Heart left ventricle (tissue), 16 donors: ENCODE results near the gene RAB26. TPM values are rescaled to one million over a fixed set of nuclear protein-coding genes. Genes with fewer than 3 reads are reported as not detected.
"Not testable (repeated sequence)": the region's sequence is repeated elsewhere in the genome, so short reads cannot be mapped to it uniquely, and the experiment has no call there.

Experiments
- ATAC-seq, 4 donors: fragments of 200-7000 bp; cut with Tn5 transposase; one replicate each; pipeline ENCODE4 v1.9.1; 2020 to 2022; ENCODE audit warnings: moderate library complexity in 4 of 4, mild to moderate bottlenecking in 3 of 4, moderate number of reproducible peaks in 1 of 4
- DNase-seq, 5 donors: peaks; one replicate each; pipeline ENCODE4 v3.0.0-alpha.2; 2020
- H3K27ac ChIP-seq, 12 donors: fragments of 200-600 bp; sonication (generic) in 4 of 12; one replicate each; pipeline versions ENCODE4 v1.5.0 to v1.8.0; 2016 to 2022; ENCODE audit warnings: mild to moderate bottlenecking in 2 of 12
- H3K27me3 ChIP-seq, 9 donors: fragments of 200-600 bp; sonication (generic) in 2 of 9; one replicate each; pipeline versions ENCODE4 v1.5.1 to v1.8.0; 2016 to 2022; ENCODE audit warnings: mild to moderate bottlenecking in 3 of 9
- H3K36me3 ChIP-seq, 9 donors: fragments of 200-600 bp; sonication (generic) in 2 of 9; one replicate each; pipeline versions ENCODE4 v1.5.0 to v1.8.0; 2018 to 2022; ENCODE audit warnings: mild to moderate bottlenecking in 2 of 9
- H3K4me1 ChIP-seq, 12 donors: fragments of 200-600 bp; sonication (generic) in 4 of 12; one replicate each; pipeline versions ENCODE4 v1.5.0 to v1.8.0; 2016 to 2022; ENCODE audit warnings: mild to moderate bottlenecking in 3 of 12
- H3K4me3 ChIP-seq, 12 donors: fragments of 200-600 bp; sonication (generic) in 4 of 12; one replicate each; pipeline versions ENCODE4 v1.5.0 to v1.8.0; 2017 to 2022; ENCODE audit warnings: mild to moderate bottlenecking in 9 of 12, moderate library complexity in 4 of 12
- H3K9me3 ChIP-seq, 12 donors: fragments of 200-600 bp; sonication (generic) in 4 of 12; one replicate each; pipeline versions ENCODE4 v1.5.0 to v1.8.0; 2016 to 2022; ENCODE audit warnings: mild to moderate bottlenecking in 1 of 12
- CTCF ChIP-seq, 12 donors: fragments of 200-600 bp; sonication (generic) in 4 of 12; IDR thresholded peaks; one replicate each; pipeline versions ENCODE4 v1.5.0 to v1.8.0; 2018 to 2022; ENCODE audit warnings: antibody characterized with exemption in 12 of 12, mild to moderate bottlenecking in 5 of 12
- POLR2A ChIP-seq, 2 donors: fragments of 450-650 bp; IDR thresholded peaks; one replicate each; pipeline ENCODE4 v1.6.1; 2017; ENCODE audit warnings: antibody characterized with exemption in 2 of 2, mild to moderate bottlenecking in 2 of 2, moderate library complexity in 2 of 2
- WGBS, 4 donors: extraction: QIAGEN DNeasy Blood & Tissue Kit in 2 of 4; methylation state at CpG; one replicate each; pipeline versions ENCODE4 v1.1.5 to v1.1.7; 2013 to 2018; 5-methylcytosine and 5-hydroxymethylcytosine counted together
- intact Hi-C, 10 donors: fragments of 100-400 bp; cut with DNase I; formaldehyde crosslinking; loops; one replicate each; pipeline versions ENCODE4 v1.11.1 to v1.14.2; 2022
- polyA plus RNA-seq, 2 donors: library from polyadenylated mRNA; stranded (reverse); fragments of 200-250 nt; gene quantifications; one replicate each; pipeline ENCODE4 v1.2.3, GENCODE V29; 2013
- total RNA-seq, 9 donors: library from RNA; depleted of rRNA in 2 of 9; stranded (reverse); fragments of >200 nt in 2 of 9; fragmentation: NEBNext Ultra II Directional in 3 of 9; extraction: Animal tissue kit (Norgen Biotek cat#: 25700) in 3 of 9; gene quantifications; one replicate each; pipeline versions ENCODE4 v1.1.0 to v1.2.4, GENCODE V29; 2016 to 2023
- donor health status: ischemic (EF 13 %, LVEDD 7.1; RV severe dilation, severe dysfunction).
- donor health status: healthy with polysubstance abuse.
- donor health status: DM: no; HTN: yes; CAD: no.
- donor health status: DM: no; HTN: no; CAD: no.
- donor health status: ischemic (EF 25% LVEDD 6.9; RV normal size, moderate dysfunction).
- donor health status: ischemic (EF 25% LVEDD 5.7; RV mildly dilated, moderate dysfunction).
- donor health status: healthy.
- donor health status: DM: yes; HTN: yes; CAD: no.
- donor health status: ischemic (EF 35%, LVEDD 5.7; RV mildly dilated, moderate dysfunction).
- donor health status: nonischemic (EF 11% LVEDD 7.7; RV severe dilation, severe dysfunction).
- donor health status: DM: yes; HTN: yes; CAD: no.
- donor health status: PGD.
- donor health status: ischemic (EF 29% LVEDD 5.4; RV normal size, mild dysfunction).
- donor health status: nonischemic (EF 23%, LVEDD 6.1; RV moderate dilation, normal function).

Gene RAB26
- total and polyA plus RNA-seq, 11 donors, result 0.28 to 5.0 (median 0.75) TPM

- H3K27me3 ChIP-seq, H3K9me3 ChIP-seq, H3K36me3 ChIP-seq, intact Hi-C loops: not testable (repeated sequence)
- H3K4me3 ChIP-seq, result peak overlapping the region; percentile 18 to 59 (median 46)
- TF ChIP-seq POLR2A (IDR thresholded peaks at IDR 0.05), result peak in 1 of 2 donors; percentile 66
- DNase-seq (peak; percentile 82 to 88 (median 86)), ATAC-seq (peak; percentile 40 to 76 (median 61))
- peak overlapping the region; percentile 90 to 100 (median 98) for H3K27ac ChIP-seq
- peaks cover 12 to 84% (median 66%) of the 10 kb centered on the region in 12 donors for H3K4me1 ChIP-seq
- whole genome bisulfite sequencing, 4 donors, result 1 to 6% (median 2%) methylated on average over 19 to 37 of the region's 37 CpGs
Measured at GRCh38 chr16:2124694-2125444, 23.6 kb upstream of the RAB26 start.

GRCh38 chr16:2125609-2126008 lies 22.8 kb upstream of the RAB26 start:
- WGBS, 4 donors, result 36 to 52% (median 39%) methylated on average over 6 to 11 of the region's 11 CpGs

GRCh38 chr16:2126161-2126743 lies 22.2 kb upstream of the RAB26 start:
- WGBS, 4 donors, result 20 to 50% (median 41%) methylated on average over 17 to 21 of the region's 21 CpGs
- ATAC-seq (peak; percentile 22 to 55 (median 40)), DNase-seq (peak in 4 of 5 donors; percentile 56 to 84 (median 69))
- intact Hi-C loops, H3K9me3 ChIP-seq, H3K36me3 ChIP-seq, H3K27me3 ChIP-seq: not testable (repeated sequence)
- Histone ChIP-seq H3K27ac (peak overlapping the region; percentile 78 to 100 (median 98)), H3K4me3 (peak overlapping the region in 5 of 12 donors; percentile 3 to 59 (median 13)), H3K4me1 (peaks cover 12 to 85% (median 62%) of the 10 kb centered on the region in 12 donors)
- peak in 1 of 12 donors; percentile 15 for TF ChIP-seq CTCF (IDR thresholded peaks at IDR 0.05)

More at GRCh38 chr16:2125609-2126008, 22.8 kb upstream of the RAB26 start:
- ATAC-seq, H3K27me3 ChIP-seq, H3K9me3 ChIP-seq, intact Hi-C loops, DNase-seq, H3K36me3 ChIP-seq: not testable (repeated sequence)
- Histone ChIP-seq H3K4me3 (peak overlapping the region in 10 of 12 donors; percentile 8 to 59 (median 46)), H3K4me1 (peaks cover 12 to 88% (median 65%) of the 10 kb centered on the region in 12 donors), H3K27ac (peak overlapping the region; percentile 90 to 100 (median 98))

- H3K9me3 ChIP-seq, H3K27me3 ChIP-seq, intact Hi-C loops, H3K36me3 ChIP-seq: not testable (repeated sequence)
- Histone ChIP-seq H3K4me1 (peaks cover 12 to 77% (median 54%) of the 10 kb centered on the region in 12 donors), H3K4me3 (peak overlapping the region in 1 of 12 donors; percentile 59), H3K27ac (peak overlapping the region; percentile 78 to 100 (median 98))
- 72 to 79% (median 76%) methylated on average over 28 to 31 of the region's 31 CpGs for WGBS, 4 donors
- ATAC-seq (peak in 2 of 4 donors; percentile 0), DNase-seq (peak in 1 of 5 donors; percentile 59)
Measured at GRCh38 chr16:2126928-2127556, 21.4 kb upstream of the RAB26 start.

- H3K36me3 ChIP-seq, H3K4me3 ChIP-seq, H3K27me3 ChIP-seq, H3K9me3 ChIP-seq, intact Hi-C loops: not testable (repeated sequence)
- 13 to 40% (median 30%) methylated on average over 3 of the region's 3 CpGs for WGBS, 4 donors
- peak in 2 of 4 donors; percentile 4 to 10 for ATAC-seq
- peak in 2 of 5 donors; percentile 52 to 70 for DNase-seq
- Histone ChIP-seq H3K4me1 (peaks cover 6 to 70% (median 47%) of the 10 kb centered on the region in 12 donors), H3K27ac (peak overlapping the region; percentile 78 to 100 (median 98))
Measured at GRCh38 chr16:2127630-2128280, 20.7 kb upstream of the RAB26 start.

GRCh38 chr16:2129251-2129650 lies 19.2 kb upstream of the RAB26 start:
- Histone ChIP-seq H3K4me1 (peaks cover 6 to 63% (median 40%) of the 10 kb centered on the region in 12 donors), H3K27ac (peak overlapping the region in 1 of 12 donors; percentile 82)
- H3K36me3 ChIP-seq, intact Hi-C loops, DNase-seq, H3K4me3 ChIP-seq, H3K27me3 ChIP-seq, ATAC-seq, H3K9me3 ChIP-seq: not testable (repeated sequence)
- 78 to 88% (median 84%) methylated on average over 9 to 10 of the region's 11 CpGs for WGBS, 4 donors

- H3K4me1 ChIP-seq, result peaks cover 3 to 55% (median 33%) of the 10 kb centered on the region in 12 donors
- H3K36me3 ChIP-seq, DNase-seq, ATAC-seq, H3K9me3 ChIP-seq, H3K27me3 ChIP-seq, H3K4me3 ChIP-seq, intact Hi-C loops: not testable (repeated sequence)
- 63 to 82% (median 72%) methylated on average over 18 to 22 of the region's 22 CpGs for WGBS, 4 donors
- peak overlapping the region in 1 of 12 donors; percentile 64 for H3K27ac ChIP-seq
Measured at GRCh38 chr16:2129890-2130447, 18.5 kb upstream of the RAB26 start.

GRCh38 chr16:2133797-2134196 lies 14.6 kb upstream of the RAB26 start:
- WGBS, 4 donors, result 34 to 49% (median 48%) methylated on average over 5 to 7 of the region's 12 CpGs; no CpG with 5 or more reads in 1 of the 4 donors
- H3K27me3 ChIP-seq, H3K9me3 ChIP-seq, H3K36me3 ChIP-seq, intact Hi-C loops, ATAC-seq, DNase-seq: not testable (repeated sequence)
- Histone ChIP-seq H3K4me3 (peak overlapping the region in 7 of 12 donors; percentile 21 to 34 (median 23)), H3K27ac (peak overlapping the region in 3 of 12 donors; percentile 19 to 83 (median 45)), H3K4me1 (peaks cover 0 to 28% (median 6%) of the 10 kb centered on the region in 12 donors)
